ENCODE measurements around the gene RASAL3. TPM values are rescaled to one million over a fixed set of nuclear protein-coding genes. Genes with fewer than 3 reads are reported as not detected.

RASAL3 gene
- polyA plus RNA-seq, 3 donors = 0.51 to 1.3 (median 0.92) TPM

- no peak for DNase-seq (ENCODE audit: extremely low read depth in 1 of 11, low read depth in 9 of 11, low spot score in 4 of 11)
Measured at GRCh38 chr19:15439078-15439799, 25.1 kb downstream of the RASAL3 start.

- no peak for DNase-seq (ENCODE audit: extremely low read depth in 1 of 11, low read depth in 9 of 11, low spot score in 4 of 11)
Measured at GRCh38 chr19:15438577-15438976, 25.8 kb downstream of the RASAL3 start.

- DNase-seq (ENCODE audit: extremely low read depth in 1 of 11, low read depth in 9 of 11, low spot score in 4 of 11) = no peak
Measured at GRCh38 chr19:15438124-15438496, 26.2 kb downstream of the RASAL3 start.

GRCh38 chr19:15437355-15438123 lies 26.8 kb downstream of the RASAL3 start:
- DNase-seq (ENCODE audit: extremely low read depth in 1 of 11, low read depth in 9 of 11, low spot score in 4 of 11) = no peak

- DNase-seq (ENCODE audit: extremely low read depth in 1 of 11, low read depth in 9 of 11, low spot score in 4 of 11) = no peak
Measured at GRCh38 chr19:15436826-15437110, 27.6 kb downstream of the RASAL3 start.

GRCh38 chr19:15436012-15436825 lies 28.1 kb downstream of the RASAL3 start:
- DNase-seq (ENCODE audit: extremely low read depth in 1 of 11, low read depth in 9 of 11, low spot score in 4 of 11) = no peak

GRCh38 chr19:15433519-15434069 lies 30.8 kb downstream of the RASAL3 start:
- no peak for DNase-seq (ENCODE audit: extremely low read depth in 1 of 11, low read depth in 9 of 11, low spot score in 4 of 11)

- DNase-seq (ENCODE audit: extremely low read depth in 1 of 11, low read depth in 9 of 11, low spot score in 4 of 11) = peak in 10 of 11 donors; percentile 63 to 92 (median 84)
Measured at GRCh38 chr19:15432629-15433518, 31.5 kb downstream of the RASAL3 start.

GRCh38 chr19:15432018-15432494 lies 32.3 kb downstream of the RASAL3 start:
- no peak for DNase-seq (ENCODE audit: extremely low read depth in 1 of 11, low read depth in 9 of 11, low spot score in 4 of 11)

- no peak for DNase-seq (ENCODE audit: extremely low read depth in 1 of 11, low read depth in 9 of 11, low spot score in 4 of 11)
Measured at GRCh38 chr19:15431396-15432017, 32.8 kb downstream of the RASAL3 start.

GRCh38 chr19:15430526-15431120 lies 33.7 kb downstream of the RASAL3 start:
- no peak for DNase-seq (ENCODE audit: extremely low read depth in 1 of 11, low read depth in 9 of 11, low spot score in 4 of 11)

- no peak for DNase-seq (ENCODE audit: extremely low read depth in 1 of 11, low read depth in 9 of 11, low spot score in 4 of 11)
Measured at GRCh38 chr19:15429825-15430467, 34.4 kb downstream of the RASAL3 start.

- no peak for DNase-seq (ENCODE audit: extremely low read depth in 1 of 11, low read depth in 9 of 11, low spot score in 4 of 11)
Measured at GRCh38 chr19:15428956-15429824, 35.2 kb downstream of the RASAL3 start.

- no peak for DNase-seq (ENCODE audit: extremely low read depth in 1 of 11, low read depth in 9 of 11, low spot score in 4 of 11)
Measured at GRCh38 chr19:15427991-15428471, 36.3 kb downstream of the RASAL3 start.

- DNase-seq (ENCODE audit: extremely low read depth in 1 of 11, low read depth in 9 of 11, low spot score in 4 of 11) = no peak
Measured at GRCh38 chr19:15427350-15427700, 37.0 kb downstream of the RASAL3 start.
